ENCODE measurements around the gene PNP. TPM values are rescaled to one million over a fixed set of nuclear protein-coding genes. Genes with fewer than 3 reads are reported as not detected.
"Not testable (repeated sequence)": the region's sequence is repeated elsewhere in the genome, so short reads cannot be mapped to it uniquely, and the experiment has no call there.

Gene PNP
- 88.6 and 98.9 TPM in 2 replicates for total RNA-seq (2014; rRNA removed; shearing (Covaris generic))

- peak; percentile 82 for DNase-seq (ENCODE audit: low spot score)
Observed at GRCh38 chr14:20469242-20469889, at the start of gene PNP. Gene PNP (plus strand): TSS chr14:20469406. CDS start chr14:20469525, 119 bp downstream.

- DNase-seq (ENCODE audit: low spot score): no peak
Observed at GRCh38 chr14:20419419-20419818, 49.8 kb upstream of the PNP start.

GRCh38 chr14:20421267-20421666 lies 47.9 kb upstream of the PNP start:
- no peak for DNase-seq (ENCODE audit: low spot score)

GRCh38 chr14:20422886-20423285 lies 46.3 kb upstream of the PNP start:
- no peak for DNase-seq (ENCODE audit: low spot score)

GRCh38 chr14:20424851-20425250 lies 44.4 kb upstream of the PNP start:
- no peak for DNase-seq (ENCODE audit: low spot score)

GRCh38 chr14:20427231-20428009 lies 41.8 kb upstream of the PNP start:
- DNase-seq (ENCODE audit: low spot score): peak; percentile 69

- no peak for DNase-seq (ENCODE audit: low spot score)
Observed at GRCh38 chr14:20428010-20428365, 41.2 kb upstream of the PNP start.

- DNase-seq (ENCODE audit: low spot score): no peak
Observed at GRCh38 chr14:20428802-20429201, 40.4 kb upstream of the PNP start.

GRCh38 chr14:20429801-20430669 lies 39.2 kb upstream of the PNP start:
- DNase-seq (ENCODE audit: low spot score): no peak

- no peak for DNase-seq (ENCODE audit: low spot score)
Observed at GRCh38 chr14:20434701-20435581, 34.3 kb upstream of the PNP start.

- DNase-seq (ENCODE audit: low spot score): no peak
Observed at GRCh38 chr14:20435582-20436362, 33.4 kb upstream of the PNP start, which contains the start of gene KLHL33. Gene KLHL33 (minus strand): TSS chr14:20436166. CDS start chr14:20435811, 355 bp downstream.

GRCh38 chr14:20436363-20436755 lies 32.8 kb upstream of the PNP start:
- DNase-seq (ENCODE audit: low spot score): no peak

- DNase-seq (ENCODE audit: low spot score): no peak
Observed at GRCh38 chr14:20438664-20439063, 30.5 kb upstream of the PNP start.

GRCh38 chr14:20440465-20440864 lies 28.7 kb upstream of the PNP start:
- no peak for DNase-seq (ENCODE audit: low spot score)

- DNase-seq (ENCODE audit: low spot score): no peak
Observed at GRCh38 chr14:20440882-20441281, 28.3 kb upstream of the PNP start.

GRCh38 chr14:20441461-20441860 lies 27.7 kb upstream of the PNP start:
- DNase-seq (ENCODE audit: low spot score): no peak

- not testable (repeated sequence) for DNase-seq (ENCODE audit: low spot score)
Observed at GRCh38 chr14:20443650-20444049, 25.6 kb upstream of the PNP start.

GRCh38 chr14:20446889-20447288 lies 22.3 kb upstream of the PNP start:
- no peak for DNase-seq (ENCODE audit: low spot score)

- not testable (repeated sequence) for DNase-seq (ENCODE audit: low spot score)
Observed at GRCh38 chr14:20452831-20453230, 16.4 kb upstream of the PNP start.
